ENCODE data around the gene APIP.
A peak's percentile ranks its signal among the peaks of the same experiment; 100 is the strongest.

APIP gene, protein sequence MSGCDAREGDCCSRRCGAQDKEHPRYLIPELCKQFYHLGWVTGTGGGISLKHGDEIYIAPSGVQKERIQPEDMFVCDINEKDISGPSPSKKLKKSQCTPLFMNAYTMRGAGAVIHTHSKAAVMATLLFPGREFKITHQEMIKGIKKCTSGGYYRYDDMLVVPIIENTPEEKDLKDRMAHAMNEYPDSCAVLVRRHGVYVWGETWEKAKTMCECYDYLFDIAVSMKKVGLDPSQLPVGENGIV

DNA sequence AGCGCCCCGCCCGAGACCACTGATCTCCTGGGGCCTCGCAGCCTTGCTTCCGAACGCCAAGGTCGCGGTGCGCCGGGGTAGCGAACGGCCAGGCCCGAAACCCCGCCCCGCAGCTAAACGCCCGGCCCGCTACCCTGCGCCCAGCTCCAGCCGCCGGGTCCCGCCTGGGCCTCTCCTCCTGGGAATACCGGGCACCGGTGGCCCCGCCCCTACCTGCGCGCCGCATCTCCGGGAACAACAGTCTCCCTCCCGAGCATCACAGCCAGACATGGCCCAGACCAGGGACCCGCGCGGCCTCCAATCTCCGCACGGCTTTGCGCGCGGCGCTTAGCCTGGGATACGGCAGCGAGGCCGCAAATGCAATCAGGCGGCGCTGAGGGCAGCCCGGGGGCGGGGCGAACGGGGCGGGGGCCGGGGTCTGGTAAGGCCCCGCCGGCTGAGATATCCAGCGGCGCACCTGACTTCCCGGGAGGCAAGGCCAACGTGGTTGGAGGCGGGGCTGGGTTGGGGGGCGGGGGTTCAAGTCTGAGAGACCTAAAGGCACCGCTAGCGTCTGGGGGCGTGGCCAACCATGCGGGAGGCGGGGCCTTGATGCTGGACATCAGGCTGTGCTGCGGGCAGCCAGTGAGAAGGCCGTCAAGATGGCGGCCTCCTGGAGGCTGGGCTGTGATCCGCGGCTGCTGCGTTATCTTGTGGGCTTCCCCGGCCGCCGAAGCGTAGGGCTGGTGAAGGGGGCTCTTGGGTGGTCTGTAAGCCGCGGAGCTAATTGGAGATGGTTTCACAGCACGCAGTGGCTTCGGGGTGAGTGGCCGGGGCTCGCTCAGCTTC is at the start of gene APIP, which contains the start of gene PDHX:
APIP (minus strand) TSS at position 365 of the 828 bp plus-strand sequence; CDS start at position 270, 95 bp downstream.
PDHX (plus strand) TSS at position 604 of the 828 bp plus-strand sequence; CDS start at position 642, 38 bp downstream.
- H3K4me3 ChIP-seq (replicated peaks; ENCODE audit: low read depth, low read length), result peak within 1 kb of the TSS; percentile 63
- TF ChIP-seq, protein P1, sequence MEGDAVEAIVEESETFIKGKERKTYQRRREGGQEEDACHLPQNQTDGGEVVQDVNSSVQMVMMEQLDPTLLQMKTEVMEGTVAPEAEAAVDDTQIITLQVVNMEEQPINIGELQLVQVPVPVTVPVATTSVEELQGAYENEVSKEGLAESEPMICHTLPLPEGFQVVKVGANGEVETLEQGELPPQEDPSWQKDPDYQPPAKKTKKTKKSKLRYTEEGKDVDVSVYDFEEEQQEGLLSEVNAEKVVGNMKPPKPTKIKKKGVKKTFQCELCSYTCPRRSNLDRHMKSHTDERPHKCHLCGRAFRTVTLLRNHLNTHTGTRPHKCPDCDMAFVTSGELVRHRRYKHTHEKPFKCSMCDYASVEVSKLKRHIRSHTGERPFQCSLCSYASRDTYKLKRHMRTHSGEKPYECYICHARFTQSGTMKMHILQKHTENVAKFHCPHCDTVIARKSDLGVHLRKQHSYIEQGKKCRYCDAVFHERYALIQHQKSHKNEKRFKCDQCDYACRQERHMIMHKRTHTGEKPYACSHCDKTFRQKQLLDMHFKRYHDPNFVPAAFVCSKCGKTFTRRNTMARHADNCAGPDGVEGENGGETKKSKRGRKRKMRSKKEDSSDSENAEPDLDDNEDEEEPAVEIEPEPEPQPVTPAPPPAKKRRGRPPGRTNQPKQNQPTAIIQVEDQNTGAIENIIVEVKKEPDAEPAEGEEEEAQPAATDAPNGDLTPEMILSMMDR (IDR thresholded peaks at IDR 0.05; ENCODE audit: low read depth, low read length, missing control alignments), result no peak
- DNase-seq (ENCODE audit: extremely low read depth, low read depth), result peak; percentile 93

DNA sequence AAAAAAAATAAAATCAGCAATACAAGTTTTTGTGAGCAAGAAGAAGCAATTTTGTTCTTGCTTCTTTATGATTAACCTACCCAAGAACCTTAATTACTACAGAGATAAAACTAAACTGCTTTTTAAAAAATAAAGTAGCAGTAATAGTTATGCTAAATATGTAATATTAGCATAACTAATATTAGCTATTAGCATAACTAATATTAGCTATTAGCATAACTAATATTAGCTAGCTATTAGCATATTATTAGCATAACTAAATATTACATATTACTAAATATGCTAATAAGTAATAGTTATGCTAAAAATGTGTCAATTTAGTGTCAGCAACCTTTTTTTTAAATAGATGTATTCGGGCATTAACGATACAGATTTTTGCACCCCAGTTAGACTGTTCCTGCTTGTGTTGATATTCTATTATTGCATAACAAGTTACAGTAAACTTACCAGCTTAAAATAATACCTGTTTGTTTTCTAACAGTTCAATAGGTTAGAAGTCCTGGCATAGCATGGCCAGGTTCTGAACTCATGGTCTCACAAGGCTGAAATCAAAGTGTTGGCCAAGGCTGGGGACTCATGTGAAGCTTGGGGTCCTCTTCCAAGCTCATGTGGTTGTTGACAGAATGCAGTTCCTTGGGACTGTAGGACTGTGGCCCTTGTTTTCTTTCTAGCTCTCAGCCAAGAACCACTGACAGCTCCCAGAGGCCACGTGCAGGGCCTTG is 48.6 kb upstream of the APIP start:
- TF ChIP-seq, protein P1 (IDR thresholded peaks at IDR 0.05; ENCODE audit: low read depth, low read length, missing control alignments), result no peak
- no peak for DNase-seq (ENCODE audit: extremely low read depth, low read depth)

DNA sequence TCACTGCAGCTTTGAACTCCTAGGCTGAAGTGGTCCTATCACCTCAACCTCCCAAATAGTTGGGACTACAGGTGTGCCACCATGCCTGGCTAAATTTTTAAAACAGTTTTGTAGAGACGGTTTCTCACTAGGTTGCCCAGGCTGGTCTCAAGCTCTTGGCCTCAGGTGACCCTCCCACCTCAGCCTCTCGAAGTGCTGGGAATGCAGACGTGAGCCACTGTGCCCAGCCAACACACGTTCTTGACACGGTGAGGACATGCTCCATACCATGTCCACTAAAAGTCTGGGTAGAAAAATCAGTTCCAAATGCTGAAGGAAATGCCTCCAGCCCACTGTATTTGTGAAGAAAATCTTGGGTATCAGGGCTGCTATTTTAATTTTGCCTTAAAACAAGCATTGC is 47.2 kb upstream of the APIP start:
- no peak overlapping the region for H3K4me3 ChIP-seq (replicated peaks; ENCODE audit: low read depth, low read length)
- TF ChIP-seq, protein P1 (IDR thresholded peaks at IDR 0.05; ENCODE audit: low read depth, low read length, missing control alignments), result no peak
- no peak for DNase-seq (ENCODE audit: extremely low read depth, low read depth)

More for the DNA sequence above, 48.6 kb upstream of the APIP start:
- H3K4me3 ChIP-seq (replicated peaks; ENCODE audit: low read depth, low read length), result no peak overlapping the region

DNA sequence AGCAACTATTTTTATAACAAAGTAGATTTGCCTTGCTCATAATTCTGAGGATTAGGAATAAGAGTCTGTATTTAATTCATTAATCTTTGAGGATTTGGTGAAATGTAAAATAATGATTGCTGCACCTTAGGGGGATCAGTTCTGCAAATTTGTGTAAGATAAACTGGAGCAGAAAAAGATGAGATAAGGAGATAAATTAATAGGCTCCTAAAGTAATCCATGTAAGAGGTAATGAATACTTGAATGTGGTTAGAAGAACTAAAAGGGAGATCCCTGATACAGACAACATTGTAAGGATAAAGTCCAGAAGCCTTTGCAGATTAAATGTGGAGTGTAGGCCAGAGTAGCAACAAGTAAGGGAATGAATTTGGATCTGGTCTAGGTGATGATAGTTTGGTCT is 45.9 kb upstream of the APIP start:
- TF ChIP-seq, protein P1 (IDR thresholded peaks at IDR 0.05; ENCODE audit: low read depth, low read length, missing control alignments), result no peak
- DNase-seq (ENCODE audit: extremely low read depth, low read depth), result no peak
- no peak overlapping the region for H3K4me3 ChIP-seq (replicated peaks; ENCODE audit: low read depth, low read length)

DNA sequence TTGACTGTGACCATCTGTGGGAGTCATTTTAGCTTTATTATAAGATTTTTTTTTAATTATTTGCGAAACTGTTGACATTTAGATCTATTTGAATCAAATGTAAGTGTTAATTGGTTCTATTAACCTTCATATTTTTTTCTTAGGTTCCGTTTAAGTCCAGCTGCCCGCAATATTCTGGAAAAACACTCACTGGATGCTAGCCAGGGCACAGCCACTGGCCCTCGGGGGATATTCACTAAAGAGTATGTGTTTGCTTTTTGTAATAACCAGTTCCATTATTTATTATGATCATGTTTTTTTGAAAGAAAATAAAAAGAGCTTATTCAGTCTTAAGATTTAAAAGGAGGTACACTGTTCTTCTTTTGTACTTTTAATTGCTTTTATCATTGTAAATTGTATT is 44.1 kb upstream of the APIP start:
- DNase-seq (ENCODE audit: extremely low read depth, low read depth), result no peak
- TF ChIP-seq, protein P1 (IDR thresholded peaks at IDR 0.05; ENCODE audit: low read depth, low read length, missing control alignments), result no peak
- H3K4me3 ChIP-seq (replicated peaks; ENCODE audit: low read depth, low read length), result no peak overlapping the region

DNA sequence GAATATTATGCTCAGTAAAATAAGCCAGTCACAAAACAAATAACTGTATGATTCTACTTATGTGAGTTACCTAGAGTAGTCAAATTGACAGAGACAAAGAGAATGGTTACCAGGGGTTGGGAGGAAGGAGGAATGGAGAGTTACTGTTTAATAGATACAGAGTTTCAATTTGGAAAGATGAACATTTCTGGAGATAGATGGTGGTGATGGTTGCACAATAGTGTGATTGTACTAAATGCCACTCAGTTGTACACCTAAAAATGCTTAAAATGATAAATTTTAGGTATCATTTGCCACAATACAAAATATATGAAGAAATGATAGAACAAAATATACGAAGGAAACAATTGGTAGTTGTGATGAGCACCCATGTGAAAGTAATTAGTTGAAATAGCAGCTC is 43.6 kb upstream of the APIP start:
- no peak for DNase-seq (ENCODE audit: extremely low read depth, low read depth)
- TF ChIP-seq, protein P1 (IDR thresholded peaks at IDR 0.05; ENCODE audit: low read depth, low read length, missing control alignments), result no peak
- H3K4me3 ChIP-seq (replicated peaks; ENCODE audit: low read depth, low read length), result no peak overlapping the region

All from HFF-Myc (cell line).